ENCODE measurements around the gene B3GNT3. TPM values are rescaled to one million over a fixed set of nuclear protein-coding genes. Genes with fewer than 3 reads are reported as not detected.

Gene B3GNT3
- total RNA-seq, 2 donors from 2014 or later: 2.0 to 6.0 TPM

DNA sequence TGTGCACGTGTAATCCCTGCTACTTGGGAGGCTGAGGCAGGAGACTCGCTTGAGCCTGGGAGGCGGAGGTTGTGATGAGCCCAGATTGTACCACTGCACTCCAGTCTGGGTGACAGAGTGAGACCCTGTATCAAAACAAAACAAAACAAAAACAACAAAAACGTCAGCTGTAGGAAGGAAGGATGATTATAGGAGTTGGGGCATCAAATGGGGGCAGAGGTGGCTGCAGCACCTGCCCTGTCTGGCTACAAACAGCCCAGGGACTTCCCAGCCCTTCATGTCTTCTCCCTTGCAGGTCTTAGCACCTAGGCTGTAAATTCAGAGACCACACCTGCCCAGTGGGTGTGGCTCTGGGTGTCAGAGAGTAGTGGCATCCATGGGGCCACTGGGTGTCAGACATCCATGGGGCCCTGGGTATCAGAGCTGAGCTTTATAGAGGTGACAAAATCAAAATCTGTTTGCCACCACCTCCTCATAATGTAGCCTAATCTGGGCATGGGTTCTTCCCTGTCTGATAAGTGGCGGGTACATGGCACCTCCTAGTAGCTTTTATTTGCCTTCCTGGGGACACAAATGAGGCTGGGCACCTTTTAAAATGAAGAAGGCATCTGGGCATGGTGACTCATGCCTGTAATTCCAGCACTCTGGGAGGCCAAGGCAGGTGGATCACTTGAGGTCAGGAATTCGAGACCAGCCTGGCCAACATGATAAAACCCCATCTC lies 4.7 kb upstream of the B3GNT3 start:
- intact Hi-C loops (cut with DNase I): no loop called here
- H3K4me1 ChIP-seq: peaks cover 36% of the 10 kb centered on the region
- TF ChIP-seq POLR2A (IDR thresholded peaks at IDR 0.05): no peak
- TF ChIP-seq, protein P1, sequence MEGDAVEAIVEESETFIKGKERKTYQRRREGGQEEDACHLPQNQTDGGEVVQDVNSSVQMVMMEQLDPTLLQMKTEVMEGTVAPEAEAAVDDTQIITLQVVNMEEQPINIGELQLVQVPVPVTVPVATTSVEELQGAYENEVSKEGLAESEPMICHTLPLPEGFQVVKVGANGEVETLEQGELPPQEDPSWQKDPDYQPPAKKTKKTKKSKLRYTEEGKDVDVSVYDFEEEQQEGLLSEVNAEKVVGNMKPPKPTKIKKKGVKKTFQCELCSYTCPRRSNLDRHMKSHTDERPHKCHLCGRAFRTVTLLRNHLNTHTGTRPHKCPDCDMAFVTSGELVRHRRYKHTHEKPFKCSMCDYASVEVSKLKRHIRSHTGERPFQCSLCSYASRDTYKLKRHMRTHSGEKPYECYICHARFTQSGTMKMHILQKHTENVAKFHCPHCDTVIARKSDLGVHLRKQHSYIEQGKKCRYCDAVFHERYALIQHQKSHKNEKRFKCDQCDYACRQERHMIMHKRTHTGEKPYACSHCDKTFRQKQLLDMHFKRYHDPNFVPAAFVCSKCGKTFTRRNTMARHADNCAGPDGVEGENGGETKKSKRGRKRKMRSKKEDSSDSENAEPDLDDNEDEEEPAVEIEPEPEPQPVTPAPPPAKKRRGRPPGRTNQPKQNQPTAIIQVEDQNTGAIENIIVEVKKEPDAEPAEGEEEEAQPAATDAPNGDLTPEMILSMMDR (IDR thresholded peaks at IDR 0.05): no peak
- no peak overlapping the region for H3K4me3 ChIP-seq
- peak in 1 of 4 donors; percentile 28 for DNase-seq
- H3K36me3 ChIP-seq (replicated peaks in 1 of 2; ENCODE audit: insufficient read depth in 1 of 2, low read depth in 2 of 2): no peaks in the 10 kb centered on the region
- H3K27ac ChIP-seq: peak overlapping the region in 2 of 4 donors; percentile 38 to 73
- H3K27me3 ChIP-seq: no peaks in the 10 kb centered on the region
- no peak for ATAC-seq
- WGBS, 2 donors: 64 to 65% methylated on average over 6 of the region's 6 CpGs
- H3K9me3 ChIP-seq: no peaks in the 10 kb centered on the region

DNA sequence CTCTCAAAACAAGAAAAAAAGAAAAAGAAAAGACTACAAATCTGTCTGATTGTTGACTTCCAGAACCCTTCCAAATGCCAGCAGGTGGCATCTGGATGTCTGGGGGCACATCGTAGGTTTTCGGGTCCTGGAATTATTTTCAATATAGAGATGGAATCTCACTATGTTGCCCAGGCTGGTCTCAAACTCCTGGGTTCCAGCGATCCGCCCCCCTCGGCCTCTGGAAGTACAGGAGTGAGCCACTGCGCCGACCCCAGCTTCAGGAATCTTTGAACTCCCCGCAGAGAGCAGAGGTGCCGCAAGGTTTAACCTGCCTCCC lies 567 bp upstream of the B3GNT3 start:
- Histone ChIP-seq H3K36me3 (replicated peaks in 1 of 2; ENCODE audit: insufficient read depth in 1 of 2, low read depth in 2 of 2) (no peaks in the 10 kb centered on the region), H3K9me3 (no peaks in the 10 kb centered on the region), H3K27ac (peak overlapping the region in 1 of 4 donors; percentile 63), H3K4me3 (no peak overlapping the region), H3K4me1 (peaks cover 60% of the 10 kb centered on the region), H3K27me3 (no peaks in the 10 kb centered on the region)
- WGBS, 2 donors: 26 to 45% methylated on average over 6 to 9 of the region's 9 CpGs
- DNase-seq: no peak
- intact Hi-C loops (cut with DNase I): no loop called here
- ATAC-seq: no peak
- TF ChIP-seq POLR2A (IDR thresholded peaks at IDR 0.05): no peak
- TF ChIP-seq, protein P1 (IDR thresholded peaks at IDR 0.05): no peak

DNA sequence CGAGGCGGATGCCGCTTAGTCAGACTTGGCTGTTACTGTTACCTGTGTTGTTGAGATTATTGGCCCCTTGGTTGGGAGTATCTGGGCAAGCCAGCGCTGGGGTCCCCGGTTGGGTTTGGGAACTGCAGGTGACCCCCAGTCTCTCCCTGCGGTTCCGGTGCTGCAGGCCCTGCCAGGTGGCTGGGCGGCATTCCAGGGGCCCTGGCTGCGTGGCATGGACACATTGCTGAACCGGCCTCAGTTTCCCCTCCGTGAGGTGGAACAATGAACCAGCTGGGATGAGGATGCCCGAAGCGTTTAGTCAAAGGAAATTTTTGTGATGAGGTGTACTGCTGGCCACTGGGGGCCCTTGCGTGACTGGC lies 538 bp downstream of the B3GNT3 start:
- no peak for ATAC-seq
- H3K36me3 ChIP-seq (replicated peaks in 1 of 2; ENCODE audit: insufficient read depth in 1 of 2, low read depth in 2 of 2): no peaks in the 10 kb centered on the region
- intact Hi-C loops (cut with DNase I): no loop called here
- H3K9me3 ChIP-seq: no peaks in the 10 kb centered on the region
- peaks cover 54% of the 10 kb centered on the region for H3K4me1 ChIP-seq
- no peak for DNase-seq
- TF ChIP-seq, protein P1 (IDR thresholded peaks at IDR 0.05): no peak
- no peak for TF ChIP-seq POLR2A (IDR thresholded peaks at IDR 0.05)
- peak overlapping the region in 3 of 4 donors; percentile 23 to 63 (median 26) for H3K27ac ChIP-seq
- H3K27me3 ChIP-seq: no peaks in the 10 kb centered on the region
- 31 to 46% methylated on average over 8 to 14 of the region's 14 CpGs for WGBS, 2 donors
- H3K4me3 ChIP-seq: peak overlapping the region in 1 of 2 donors; percentile 2

DNA sequence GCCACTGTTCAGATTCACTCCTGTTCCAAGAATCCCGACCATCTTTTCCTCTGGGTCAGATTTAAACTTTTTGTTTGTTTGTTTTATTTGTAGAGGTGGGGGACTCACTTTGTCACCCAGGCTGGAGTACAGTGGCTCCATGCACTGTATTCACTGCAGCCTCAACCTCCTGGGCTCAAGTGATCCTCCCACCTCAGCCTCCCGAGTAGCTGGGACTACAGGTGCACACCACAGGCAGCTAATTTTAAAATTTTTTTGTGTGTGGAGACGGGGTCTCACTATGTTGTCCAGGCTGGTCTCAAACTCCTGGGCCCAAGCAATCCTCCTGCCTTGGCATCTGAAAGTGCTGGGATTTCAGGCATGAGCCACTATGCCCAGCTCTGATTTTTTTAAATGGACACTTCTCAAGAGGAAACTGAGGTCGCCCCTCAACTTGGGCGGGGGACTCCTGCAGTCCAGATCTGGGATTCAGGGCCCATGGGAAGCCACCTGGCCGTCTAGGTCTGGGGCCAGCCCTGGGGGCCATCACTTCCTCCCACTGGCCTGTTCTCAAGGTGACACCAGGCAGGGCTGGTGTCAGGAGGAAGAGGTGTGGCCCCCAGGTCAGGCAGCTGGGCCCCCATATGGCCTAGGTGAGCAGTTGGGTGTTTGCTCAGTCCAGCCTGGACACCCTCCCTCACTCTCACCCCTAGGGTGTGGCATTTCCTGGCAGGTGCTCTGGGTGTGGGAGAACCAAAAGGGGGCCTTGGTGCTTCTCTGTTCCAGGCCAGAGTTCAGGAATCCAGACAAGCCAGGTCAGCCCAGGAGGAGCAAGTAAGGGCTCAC lies 1.3 kb downstream of the B3GNT3 start:
- intact Hi-C loops (cut with DNase I): no loop called here
- no peak overlapping the region for H3K4me3 ChIP-seq
- TF ChIP-seq, protein P1 (IDR thresholded peaks at IDR 0.05): no peak
- no peak for TF ChIP-seq POLR2A (IDR thresholded peaks at IDR 0.05)
- peaks cover 46% of the 10 kb centered on the region for H3K4me1 ChIP-seq
- ATAC-seq (no peak), DNase-seq (peak in 2 of 4 donors; percentile 26 to 41)
- H3K27ac ChIP-seq: peak overlapping the region in 3 of 4 donors; percentile 51 to 63 (median 59)
- WGBS, 2 donors: 81 to 90% methylated on average over 3 to 4 of the region's 6 CpGs
- no peaks in the 10 kb centered on the region for H3K9me3 ChIP-seq
- no peaks in the 10 kb centered on the region for H3K36me3 ChIP-seq (replicated peaks in 1 of 2; ENCODE audit: insufficient read depth in 1 of 2, low read depth in 2 of 2)
- H3K27me3 ChIP-seq: no peaks in the 10 kb centered on the region
